Endometrial microvascular endothelial cells (primary cell): Measurements from ENCODE around the gene UBALD2. TPM values are rescaled to one million over a fixed set of nuclear protein-coding genes. Genes with fewer than 3 reads are reported as not detected.
"Not testable (repeated sequence)": the region's sequence is repeated elsewhere in the genome, so short reads cannot be mapped to it uniquely, and the experiment has no call there.

Experiments
- in situ Hi-C: cut with HindIII; loops from 2 replicates; pipeline ENCODE4 v1.10.0; 2017; ENCODE audit warnings: low sequenced_read_pairs, low pct_unique_long_range_greater_than_20kb; ENCODE audit errors: inconsistent ontology term
- total RNA-seq: library from RNA; depleted of rRNA; stranded (reverse); fragments of >200 nt; gene quantifications from one replicate; pipeline ENCODE4 v1.2.3, GENCODE V29; 2015; ENCODE audit errors: inconsistent ontology term

UBALD2 gene
- total RNA-seq, 1 donor from 2014 or later: 7.1 TPM

DNA sequence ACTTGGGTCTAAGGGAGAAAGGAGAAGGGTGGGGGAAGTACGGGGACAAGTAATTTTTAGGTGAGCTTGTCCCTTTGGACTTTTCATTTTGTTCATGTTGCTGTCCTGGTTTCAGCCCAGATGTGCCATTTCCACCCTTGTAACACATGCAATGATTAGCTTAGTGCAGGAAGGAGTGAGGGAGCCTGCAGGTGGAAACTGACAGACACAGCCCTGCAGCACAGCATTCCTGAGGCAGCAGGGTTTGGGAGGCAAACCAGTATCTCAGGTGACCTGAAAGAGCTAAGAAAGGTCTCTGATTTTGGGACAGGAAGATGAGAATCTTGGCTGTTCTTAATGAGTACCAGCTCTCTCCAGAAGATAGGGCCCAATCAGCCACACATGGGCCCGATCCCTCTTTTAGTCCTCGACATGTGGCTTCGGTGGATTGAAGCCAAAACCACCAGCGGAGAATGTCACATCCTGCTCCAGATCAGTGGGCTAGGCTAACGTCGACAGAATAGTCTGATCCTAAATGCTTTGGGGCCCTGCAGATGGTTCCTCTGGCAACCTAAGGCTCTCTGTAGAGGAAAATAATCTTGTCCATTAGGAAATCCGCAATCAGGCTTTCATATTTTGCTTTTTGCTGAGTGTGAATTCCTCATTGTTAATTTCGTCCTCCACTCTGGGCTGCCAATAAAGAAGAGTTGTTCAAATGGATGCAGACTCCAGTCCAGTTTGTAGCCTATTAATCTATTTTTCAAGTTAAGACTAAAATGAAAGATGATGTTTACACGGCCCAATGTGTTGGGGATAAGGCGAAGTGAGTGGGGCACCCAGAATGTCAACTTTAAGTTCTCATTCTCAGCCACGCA lies 21.1 kb upstream of the UBALD2 start:
- in situ Hi-C loops: no loop called here

DNA sequence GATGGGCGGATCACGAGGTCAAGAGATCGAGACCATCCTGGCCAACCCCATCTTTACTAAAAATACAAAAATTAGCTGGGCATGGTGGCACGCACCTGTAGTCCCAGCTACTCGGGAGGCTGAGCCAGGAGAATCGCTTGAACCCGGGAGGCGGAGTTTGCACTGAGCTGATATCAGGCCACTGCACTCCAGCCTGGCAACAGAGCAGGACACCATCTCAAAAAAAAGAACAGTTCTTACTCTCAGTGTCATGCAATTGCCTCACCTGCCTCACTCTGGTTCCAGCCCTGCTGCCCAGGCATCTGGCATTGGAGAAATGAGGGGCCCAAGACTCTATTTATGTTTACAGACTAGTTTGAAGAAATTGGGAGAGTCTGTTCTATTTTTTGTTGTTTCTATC lies 20.4 kb upstream of the UBALD2 start:
- in situ Hi-C loops: not testable (repeated sequence)

DNA sequence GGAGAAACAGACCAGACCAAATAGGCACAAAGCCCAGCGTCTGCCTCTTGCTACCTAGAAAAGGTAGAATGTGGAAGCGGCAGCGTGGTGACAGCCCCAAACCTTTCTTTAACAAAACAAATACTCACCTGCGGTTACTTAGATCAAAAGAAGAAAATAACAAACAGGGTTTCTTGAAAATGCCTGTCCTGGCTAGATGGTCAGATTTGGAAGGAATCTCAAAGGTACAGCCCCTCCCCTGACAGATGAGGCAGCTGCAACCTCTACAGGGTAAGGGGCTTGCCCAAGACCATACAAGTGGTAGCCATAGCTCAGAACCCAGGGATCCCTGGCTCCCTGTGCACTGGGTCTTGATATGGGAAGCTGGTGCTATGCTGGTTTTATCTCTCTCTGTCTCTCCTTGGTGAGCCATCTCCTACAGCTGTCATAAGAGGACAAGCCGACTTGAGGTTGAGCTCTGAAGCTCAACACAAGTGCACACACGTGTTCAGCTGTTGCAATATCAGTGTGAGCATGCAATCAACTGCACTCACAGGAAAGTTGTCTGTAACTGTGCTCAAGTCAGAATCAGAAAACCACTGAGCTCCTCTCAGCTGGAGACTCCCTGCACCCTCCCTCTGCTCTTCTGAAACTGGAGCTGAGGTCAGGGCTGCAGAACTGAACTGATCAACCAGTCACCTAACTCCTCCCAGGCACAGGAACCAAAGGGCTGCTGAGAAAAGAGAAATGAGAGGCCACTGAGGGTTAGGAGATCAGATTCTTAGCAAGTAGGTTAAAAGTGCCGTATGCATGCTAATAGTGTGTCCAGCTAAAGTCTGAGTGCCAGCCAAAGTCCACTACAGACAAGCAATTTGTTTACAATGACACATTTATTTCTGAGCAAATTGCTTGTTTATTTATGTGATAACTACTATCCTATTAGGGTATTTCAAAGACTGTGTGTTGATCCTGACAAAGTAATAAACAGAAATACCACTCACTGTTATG lies 18.8 kb upstream of the UBALD2 start:
- in situ Hi-C loops: no loop called here

DNA sequence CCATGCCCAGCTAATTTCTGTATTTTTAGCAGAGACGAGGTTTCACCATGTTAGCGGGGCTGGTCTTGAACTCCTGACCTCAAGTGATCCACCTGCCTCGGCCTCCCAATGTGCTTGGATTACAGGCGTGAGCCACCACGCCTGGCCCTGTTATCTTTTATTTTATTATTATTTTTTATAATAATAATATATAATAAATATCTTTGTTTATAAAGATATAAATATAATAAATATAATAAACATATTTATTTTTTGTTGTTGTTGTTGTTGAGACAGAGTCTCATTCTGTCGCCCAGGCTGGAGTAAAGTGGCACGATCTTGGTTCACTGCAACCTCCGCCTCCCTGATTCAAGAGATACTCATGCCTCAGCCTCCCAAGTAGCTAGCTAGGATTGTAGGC lies 17.8 kb upstream of the UBALD2 start:
- in situ Hi-C loops: no loop called here

DNA sequence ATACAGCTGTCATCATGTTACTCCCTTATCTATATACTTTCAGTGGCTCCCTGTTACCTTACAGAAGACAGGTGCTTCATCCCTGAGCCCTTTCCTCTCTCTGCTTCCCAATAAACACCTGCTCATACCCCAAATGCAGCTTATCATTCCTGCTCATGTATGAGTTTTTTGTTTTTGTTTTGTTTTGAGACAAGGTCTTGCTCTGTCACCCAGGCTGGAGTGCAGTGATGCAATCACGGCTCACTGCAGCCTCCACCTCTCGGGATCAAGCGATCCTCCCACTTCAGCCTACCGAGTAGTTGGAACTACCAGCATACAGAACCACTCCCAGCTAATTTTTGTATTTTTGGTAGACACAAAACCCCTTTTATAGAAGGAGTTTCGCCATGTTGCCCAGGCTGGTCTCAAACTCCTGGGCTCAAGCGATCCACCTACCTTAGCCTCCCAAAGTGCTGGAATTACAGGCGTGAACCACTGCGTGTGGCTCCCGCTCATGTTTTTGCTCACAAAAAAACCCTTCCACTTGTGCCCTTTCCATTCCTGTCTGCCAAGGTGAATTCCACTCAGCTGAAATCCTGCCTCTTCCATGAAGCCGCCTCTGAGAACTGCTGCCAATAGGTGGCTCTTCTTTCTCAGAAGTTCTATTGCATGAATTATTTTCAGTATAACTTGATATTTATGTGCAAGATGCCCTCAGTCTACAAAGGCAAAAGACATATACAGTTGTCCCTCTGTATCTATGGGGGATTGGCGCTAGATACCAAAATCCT lies 16.9 kb upstream of the UBALD2 start:
- in situ Hi-C loops: no loop called here

DNA sequence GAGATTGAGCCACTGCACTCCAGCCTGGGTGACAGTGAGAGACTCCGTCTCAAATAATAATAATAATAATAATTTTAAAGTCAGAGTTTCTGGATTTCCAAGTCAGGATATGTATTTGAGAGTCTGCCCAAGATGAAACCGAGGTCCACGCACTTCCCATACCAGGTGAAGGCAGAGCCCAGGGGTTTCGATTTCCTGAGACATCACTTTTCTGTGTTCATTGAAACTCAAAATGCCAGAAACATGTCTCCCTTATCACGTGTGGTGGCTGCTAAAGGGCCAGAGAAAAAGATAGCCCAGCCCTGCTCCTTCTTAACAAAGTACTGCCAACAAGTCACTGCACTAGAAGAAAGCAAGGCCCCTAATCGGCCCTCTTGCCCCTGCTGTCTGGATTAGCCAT lies 15.0 kb upstream of the UBALD2 start:
- in situ Hi-C loops: no loop called here

DNA sequence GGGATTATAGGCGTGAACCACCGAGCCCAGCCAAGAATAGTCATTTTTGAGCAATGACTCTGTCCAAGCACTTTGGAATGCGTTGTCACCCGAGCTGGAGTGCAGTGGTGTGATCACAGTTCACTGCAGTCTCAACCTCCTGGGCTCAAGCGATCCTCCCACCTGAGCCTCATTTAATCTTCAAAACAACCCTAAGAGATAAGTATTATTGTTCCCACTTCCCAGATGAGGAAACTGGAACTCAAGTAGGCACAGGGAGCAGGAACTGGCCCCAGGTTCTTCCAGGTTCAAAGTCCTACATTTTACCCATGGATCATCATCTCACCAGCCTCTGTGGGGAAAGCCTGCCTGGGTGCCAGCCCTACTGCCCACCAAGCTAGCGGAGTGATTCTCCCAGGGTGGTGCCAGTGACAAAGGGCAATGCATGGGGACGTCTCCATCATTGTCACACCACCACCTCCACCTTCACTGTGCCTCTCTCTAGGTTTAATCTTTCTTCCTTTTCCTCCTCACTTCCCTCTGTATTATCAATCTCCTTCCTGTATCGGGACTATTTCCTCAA lies 13.6 kb upstream of the UBALD2 start:
- in situ Hi-C loops: no loop called here

DNA sequence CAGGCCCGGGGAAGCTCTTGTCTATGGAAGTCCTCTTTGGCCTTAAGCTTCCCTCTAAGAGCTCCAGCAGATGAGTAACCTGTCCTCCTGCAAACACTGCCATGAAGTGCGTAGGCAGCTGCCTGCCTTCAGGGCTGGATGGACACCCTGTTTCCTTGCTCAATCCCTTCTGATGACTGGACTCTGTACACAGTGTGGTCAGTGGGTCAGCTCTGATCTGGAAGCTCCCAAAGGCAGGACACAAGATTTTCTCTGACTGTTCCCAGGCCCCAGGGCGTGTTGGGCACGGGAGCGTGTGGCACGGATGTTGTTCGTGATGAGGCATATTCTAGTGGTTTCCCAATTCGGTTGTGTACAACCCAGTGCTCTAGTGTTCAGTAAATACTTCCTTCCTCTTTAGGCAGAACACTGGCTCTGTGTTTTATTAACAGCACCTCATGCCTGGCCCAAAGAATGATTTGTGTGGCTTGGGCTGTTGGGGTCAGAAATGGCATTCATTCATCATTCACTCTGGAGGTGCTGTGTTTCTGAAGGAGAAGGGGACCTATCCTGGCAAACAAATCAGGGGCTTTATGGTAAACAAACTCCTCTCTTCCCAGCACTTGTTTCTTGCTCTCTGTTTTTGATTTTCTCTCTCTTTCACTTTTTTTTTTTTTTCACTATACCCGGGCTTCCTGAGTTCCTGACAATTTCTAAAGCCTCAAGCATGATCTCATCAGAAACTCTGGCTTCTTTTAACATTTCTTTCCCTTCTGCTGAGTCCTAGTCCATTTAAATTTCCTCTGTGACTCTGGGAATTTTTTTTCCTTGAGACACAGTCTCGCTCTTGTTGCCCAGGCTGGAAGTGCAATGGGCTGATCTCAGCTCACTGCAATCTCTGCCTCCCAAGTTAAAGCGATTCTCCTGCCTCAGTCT lies 12.9 kb upstream of the UBALD2 start:
- in situ Hi-C loops: no loop called here

DNA sequence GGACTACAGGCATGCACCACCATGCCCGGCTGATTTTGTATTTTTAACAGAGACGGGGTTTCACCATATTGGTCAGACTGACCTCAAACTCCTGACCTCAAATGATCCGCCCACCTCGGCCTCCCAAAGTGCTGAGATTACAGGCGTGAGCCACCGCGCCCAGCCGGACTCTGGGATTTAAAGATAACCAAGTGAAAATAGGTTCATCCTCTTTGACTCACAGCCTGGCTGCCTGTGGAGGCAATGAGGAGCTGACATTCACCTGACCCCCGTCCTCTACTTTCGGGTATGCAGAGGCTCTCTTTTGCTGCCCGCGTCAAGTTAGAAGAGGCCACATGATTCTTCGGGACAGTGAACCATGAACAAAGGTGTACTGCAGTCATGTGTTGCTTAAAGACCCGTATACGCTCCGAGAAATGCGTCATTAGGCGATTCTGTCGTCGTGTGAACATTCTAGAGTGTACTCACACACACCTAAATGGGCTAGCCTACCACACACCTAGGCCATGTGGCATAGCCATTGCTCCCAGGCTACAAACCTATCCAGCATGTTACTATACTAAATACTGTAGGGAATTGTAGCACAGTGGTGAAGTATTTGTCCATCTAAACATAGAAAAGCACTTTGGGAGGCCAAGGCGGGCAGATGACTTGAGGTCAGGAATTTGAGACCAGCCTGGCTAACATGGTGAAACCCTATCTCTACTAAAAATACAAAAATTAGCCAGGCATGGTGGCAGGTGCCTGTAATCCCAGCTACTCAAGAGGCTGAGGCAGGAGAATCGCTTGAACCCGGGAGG lies 12.0 kb upstream of the UBALD2 start:
- in situ Hi-C loops: not testable (repeated sequence)

DNA sequence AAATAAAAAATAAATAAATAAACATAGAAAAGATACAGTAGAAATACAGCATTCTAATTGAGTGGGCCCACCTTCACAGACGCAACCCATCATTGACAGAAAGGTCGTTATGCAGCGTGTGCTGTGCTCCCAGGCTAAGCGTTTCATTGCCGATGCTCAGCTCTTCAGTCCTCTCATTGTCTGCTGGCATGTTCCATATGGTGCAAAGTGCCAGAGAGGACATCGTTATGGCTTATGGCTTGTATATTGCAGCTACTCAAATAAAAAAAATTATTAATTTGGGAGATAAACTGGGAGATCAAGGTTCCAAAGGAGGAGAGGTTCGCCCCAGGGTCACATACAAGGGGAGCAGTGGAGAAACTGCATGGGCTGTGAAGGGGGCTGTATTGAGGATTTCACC lies 11.3 kb upstream of the UBALD2 start:
- in situ Hi-C loops: no loop called here

DNA sequence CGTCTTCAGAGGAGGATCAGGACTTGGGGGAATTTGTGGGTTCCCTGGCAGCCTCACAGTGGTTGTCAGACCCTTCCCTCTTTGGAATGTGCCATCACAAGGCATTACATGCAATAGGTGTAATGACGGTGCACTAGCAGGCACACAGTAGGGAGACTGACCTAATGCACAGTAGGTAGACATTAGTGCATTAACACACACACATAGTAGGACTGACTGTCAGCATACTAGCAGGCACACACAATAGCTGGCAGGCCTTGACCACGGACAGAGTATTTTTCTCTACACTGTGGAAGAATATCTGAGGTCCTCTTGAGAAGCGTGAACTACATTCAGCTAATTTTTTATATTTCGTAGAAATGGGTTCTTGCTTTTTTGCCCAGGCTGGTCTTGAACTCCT lies 10.9 kb upstream of the UBALD2 start:
- in situ Hi-C loops: no loop called here

DNA sequence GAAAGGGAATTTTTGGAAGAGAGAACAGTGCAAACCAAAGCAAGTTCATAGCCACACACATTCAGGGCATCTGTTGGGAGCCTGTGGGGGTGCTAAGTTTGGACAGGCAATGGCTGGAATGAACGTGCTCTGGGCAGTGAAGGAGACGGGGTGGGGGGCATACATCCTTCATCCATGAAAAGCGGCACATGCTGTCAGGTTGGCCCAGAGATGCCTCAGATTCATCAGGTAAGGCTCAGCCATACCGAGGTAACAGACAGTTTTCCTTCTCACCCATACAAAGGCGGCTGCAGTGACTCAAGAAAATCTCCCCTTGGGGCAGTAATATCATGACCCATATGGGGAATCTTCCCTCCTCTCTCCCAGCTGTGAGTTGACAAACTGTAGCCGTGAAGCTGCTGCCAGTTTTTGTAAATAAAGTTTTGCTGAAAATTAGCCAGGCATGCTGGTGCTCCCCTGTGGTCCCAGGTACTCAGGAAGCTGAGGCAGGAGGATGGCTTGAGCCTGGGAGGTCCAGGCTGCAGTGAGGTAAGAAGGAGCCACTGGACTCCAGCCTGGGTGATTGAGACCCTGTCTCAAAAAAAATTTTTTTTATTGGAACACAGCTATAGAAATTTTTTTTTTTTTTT lies 9.2 kb upstream of the UBALD2 start:
- in situ Hi-C loops: no loop called here

DNA sequence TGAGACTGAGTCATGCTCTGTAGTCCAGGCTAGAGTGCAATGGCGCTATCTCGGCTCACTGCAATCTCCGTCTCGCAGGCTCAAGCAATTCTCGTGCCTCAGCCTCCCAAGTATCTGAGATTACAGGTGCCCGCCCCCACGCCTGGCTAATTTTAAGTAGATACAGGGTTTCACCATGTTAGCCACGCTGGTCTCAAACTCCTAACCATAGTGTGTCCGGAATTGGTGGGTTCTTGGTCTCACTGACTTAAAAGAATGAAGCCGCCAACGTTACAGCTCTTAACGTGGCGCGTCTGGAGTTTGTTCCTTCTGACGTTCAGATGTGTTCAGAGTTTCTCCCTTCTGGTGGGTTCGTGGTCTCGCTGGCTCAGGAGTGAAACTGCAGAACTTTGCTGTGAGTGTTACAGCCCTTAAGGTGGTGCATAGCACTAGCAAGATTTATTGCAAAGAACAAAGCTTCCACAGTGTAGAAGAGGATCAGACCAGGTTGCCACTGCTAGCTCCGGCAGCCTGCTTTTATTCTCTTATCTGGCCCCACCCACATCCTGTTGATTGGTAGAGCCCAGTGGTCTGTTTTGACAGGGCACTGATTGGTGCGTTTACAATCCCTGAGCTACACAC lies 8.6 kb upstream of the UBALD2 start:
- in situ Hi-C loops: not testable (repeated sequence)

DNA sequence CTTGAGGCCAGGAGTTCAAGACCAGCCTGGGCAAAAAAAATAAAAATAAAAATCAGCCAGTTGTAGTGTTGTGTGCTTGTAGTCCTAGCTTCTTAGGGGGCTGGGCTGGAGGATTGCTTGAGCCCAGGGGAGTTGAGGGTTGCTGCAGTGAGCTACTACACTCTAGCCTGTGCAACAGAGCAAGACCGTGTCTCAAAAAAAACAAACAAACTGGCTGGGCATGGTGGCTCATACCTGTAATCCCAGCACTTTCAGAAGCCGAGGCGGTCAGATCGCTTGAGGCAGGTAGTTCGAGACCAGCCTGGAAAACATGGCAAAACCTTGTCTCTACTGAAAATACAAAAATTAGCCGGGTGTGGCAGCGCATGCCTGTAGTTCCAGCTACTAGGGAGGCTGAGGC lies 4.9 kb upstream of the UBALD2 start:
- in situ Hi-C loops: no loop called here

DNA sequence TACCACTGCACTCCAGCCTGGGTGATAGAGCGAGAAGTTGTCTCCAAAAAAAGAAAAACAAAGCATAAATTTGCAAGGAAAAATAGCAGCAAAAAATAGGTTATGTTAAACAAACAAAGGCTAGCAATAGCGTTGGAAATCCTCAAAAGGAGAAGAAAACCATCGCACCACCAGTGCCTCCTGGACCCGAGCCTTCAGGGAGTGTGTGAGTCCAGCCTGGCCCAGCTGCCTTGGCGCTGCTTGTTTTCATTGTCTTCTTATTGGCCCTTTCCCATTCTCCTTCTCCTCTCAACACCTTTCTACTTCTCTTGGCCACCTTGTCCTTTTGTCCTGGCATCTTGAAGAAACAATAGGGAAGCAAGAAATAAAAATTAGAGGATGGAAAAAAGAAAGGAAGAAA lies 4.5 kb upstream of the UBALD2 start:
- in situ Hi-C loops: no loop called here

DNA sequence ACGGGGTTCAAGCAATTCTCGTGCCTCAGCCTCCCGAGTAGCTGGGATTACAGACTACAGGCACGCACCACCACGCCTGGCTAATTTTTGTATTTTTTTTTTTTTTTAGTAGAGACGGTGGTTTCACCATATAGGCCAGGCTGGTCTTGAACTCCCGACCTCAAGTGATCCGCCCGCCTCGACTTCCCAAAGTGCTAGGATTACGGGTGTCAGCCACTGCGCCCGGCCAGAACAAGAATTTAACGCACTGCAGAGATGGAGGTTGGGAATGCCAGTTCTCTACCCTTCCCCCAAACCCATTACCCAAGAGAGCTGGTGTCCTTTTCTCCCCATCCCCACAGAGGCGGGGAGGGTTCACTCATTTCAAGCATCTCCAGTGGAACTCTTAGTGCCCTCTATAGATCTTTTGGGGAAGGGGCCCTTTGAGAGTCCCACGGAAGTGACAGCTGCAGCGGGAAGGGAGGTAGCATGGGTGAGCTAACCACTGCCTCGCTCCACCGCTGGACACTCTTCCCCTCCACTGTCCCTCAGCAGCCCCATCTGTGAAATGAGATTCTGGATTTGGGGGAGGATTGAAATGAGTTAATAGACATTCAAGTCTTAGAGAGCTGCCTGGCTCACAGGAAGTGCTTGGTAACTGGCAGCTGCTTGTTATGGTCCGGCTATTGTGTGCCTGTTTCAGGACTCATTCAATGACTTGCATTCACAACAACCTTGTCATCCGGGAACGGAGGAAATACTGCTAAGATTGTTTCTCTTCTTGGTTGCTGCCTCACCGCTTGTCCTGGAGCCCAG lies 3.5 kb upstream of the UBALD2 start:
- in situ Hi-C loops: no loop called here
